ENCODE measurements around the gene DIDO1. TPM values are rescaled to one million over a fixed set of nuclear protein-coding genes. Genes with fewer than 3 reads are reported as not detected.

The DIDO1 gene
- total and polyA plus RNA-seq, 2 of the 13 experiments (the other 11 are each of a cell fraction or from before 2014, with no cell fraction given) = 75.0 to 75.1 TPM

GRCh38 chr20:62887152-62887859, 39.0 kb downstream of the DIDO1 start (continued):
- TF ChIP-seq ZNF616 (CRISPR knock-in tag; IDR thresholded peaks at IDR 0.05; ENCODE audit: low read depth) (no peak), REST (IDR thresholded peaks at IDR 0.05; ENCODE audit: borderline replicate concordance in 1 of 2, low read depth in 1 of 2, low read length in 2 of 2) (no peak), DNMT3B (CRISPR knock-in tag; conservative IDR thresholded peaks at IDR 0.05) (no peak), ZNF121 (CRISPR knock-in tag; IDR thresholded peaks at IDR 0.05) (no peak), HNF4G (IDR thresholded peaks at IDR 0.05; ENCODE audit: borderline replicate concordance, low read depth, low read length) (no peak), HNF4G (CRISPR knock-in tag; IDR thresholded peaks at IDR 0.05; ENCODE audit: borderline replicate concordance, low read depth) (no peak), AGO2 (optimal IDR thresholded peaks at IDR 0.05; ENCODE audit: low read depth, low read length) (peak; percentile 58), ZNF576 (CRISPR knock-in tag; IDR thresholded peaks at IDR 0.05) (no peak), RNF219 (CRISPR knock-in tag; IDR thresholded peaks at IDR 0.05) (no peak), MAFF (IDR thresholded peaks at IDR 0.05; ENCODE audit: low read depth, low read length) (peak; percentile 96), STAG1 (CRISPR knock-in tag; IDR thresholded peaks at IDR 0.05) (peak; percentile 2; the same call in 1 of the 2 replicates), MAFK (conservative IDR thresholded peaks at IDR 0.05 in 1 of 2, IDR thresholded peaks at IDR 0.05 in 1 of 2; ENCODE audit: low read length in 2 of 2) (peak; percentile 97 to 98), ZNF773 (CRISPR knock-in tag; IDR thresholded peaks at IDR 0.05; ENCODE audit: borderline replicate concordance) (no peak), SMC3 (IDR thresholded peaks at IDR 0.05; ENCODE audit: low read length) (0 out of 2 replicates have a peak, but pooled peaks have one; percentile 8)

All from HepG2 (cell line).